Nucleus accumbens (tissue), 56 donors: Measurements from ENCODE around the gene WBP1L.
"Not testable (repeated sequence)": the region's sequence is repeated elsewhere in the genome, so short reads cannot be mapped to it uniquely, and the experiment has no call there.

ENCODE experiments used
- DNase-seq, 56 donors: peaks; one replicate each; lab custom pipeline; 2025; lab: John Stamatoyannopoulos, UW

WBP1L gene

DNA sequence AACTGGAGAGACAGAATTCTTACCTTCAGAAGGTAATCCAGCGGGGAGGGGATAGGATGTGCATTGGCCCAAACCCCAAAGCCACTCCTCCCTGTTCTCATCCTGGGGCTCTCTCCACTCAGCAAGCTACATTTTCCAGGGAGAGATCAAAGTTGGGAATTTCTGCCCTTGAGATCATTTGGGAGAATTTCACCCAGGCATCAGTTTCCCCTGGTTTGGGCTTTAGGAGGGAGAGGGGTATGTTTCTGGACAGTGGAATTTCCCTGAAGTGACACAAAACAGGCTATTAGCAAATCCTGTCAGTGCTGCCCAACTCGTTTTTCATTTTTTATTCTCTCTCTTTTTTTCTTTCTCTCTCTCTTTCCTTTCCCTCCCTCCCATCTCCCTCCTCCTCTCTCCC is 57.7 kb downstream of the WBP1L start:
- no peak for DNase-seq

DNA sequence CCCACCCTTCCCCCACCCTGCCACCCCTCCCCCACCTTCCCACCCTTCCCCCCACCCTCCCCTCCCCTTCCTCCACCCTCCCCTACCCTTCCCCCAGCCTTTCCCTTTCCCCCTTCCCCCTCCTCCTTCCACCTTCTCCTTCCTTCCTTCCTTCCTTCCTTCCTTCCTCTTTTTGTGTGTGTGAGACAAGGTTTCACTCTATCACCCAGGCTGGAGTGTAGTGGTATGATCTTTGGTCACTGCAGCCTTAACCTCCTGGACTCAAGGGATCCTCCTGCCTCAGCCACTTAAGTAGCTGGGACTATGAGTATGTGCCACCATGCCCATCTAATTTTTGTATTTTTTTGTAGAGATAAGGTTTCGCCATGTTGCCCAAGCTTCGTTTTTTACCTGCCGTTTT is 58.2 kb downstream of the WBP1L start:
- no peak for DNase-seq

DNA sequence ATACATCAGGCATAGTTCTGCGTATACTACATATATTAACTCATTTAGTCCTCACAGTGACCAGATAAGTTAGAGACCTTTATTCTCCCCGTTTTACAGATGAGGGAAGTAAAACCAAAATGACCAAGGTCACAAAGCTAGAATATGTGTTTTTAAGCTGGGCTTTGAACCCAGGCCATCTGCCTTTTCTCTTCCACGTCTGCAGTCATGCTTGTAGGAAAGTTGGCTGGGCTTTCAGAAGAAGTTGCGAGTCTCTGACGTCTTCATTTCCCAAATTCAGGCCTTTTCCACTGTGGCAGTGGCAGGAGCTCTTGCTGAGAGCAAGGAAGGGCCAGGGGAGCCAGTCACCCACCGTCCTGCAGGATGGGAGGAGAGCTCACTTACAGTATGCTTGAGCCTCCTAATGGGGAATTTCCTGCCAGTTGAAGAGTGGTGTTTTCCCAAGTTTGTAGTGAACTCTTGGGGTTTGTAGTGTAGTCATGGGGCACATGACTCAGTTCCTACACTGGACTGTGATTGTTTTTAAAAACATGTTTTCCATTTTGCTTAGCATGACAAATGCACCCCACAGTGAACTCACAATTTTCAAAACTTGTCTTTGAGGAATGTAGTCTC is 59.3 kb downstream of the WBP1L start:
- DNase-seq, result no peak

DNA sequence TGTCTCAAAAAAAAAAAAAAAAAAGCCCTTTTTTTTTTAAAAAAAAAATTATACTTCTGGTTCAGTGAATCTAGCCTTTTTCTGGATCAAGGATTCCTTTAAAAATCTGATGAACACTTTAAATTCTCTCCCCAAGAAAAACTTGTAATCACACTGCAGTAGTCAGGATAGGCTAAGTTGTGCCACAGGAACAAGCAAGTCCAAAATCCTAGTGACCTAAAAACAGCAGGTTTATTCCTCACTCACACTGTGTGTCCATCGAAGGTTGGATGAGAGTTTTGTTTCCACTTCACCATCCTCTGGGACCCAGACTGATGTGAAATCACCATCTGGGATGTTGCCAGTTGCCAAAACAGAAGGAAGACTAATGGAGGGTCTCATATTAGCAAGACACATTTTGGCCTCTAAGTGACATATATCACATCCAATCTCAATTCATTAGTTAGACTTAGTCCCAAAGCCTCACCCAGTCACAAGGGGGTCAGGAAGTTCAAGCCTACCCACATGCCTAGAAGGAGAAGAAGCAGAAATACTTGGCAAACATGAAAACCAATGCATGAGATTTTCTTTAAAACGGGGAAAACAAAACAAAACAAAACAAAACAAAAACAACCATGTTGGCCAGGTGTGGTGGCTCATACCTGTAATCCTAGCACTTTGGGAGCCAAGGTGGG is 60.8 kb downstream of the WBP1L start:
- DNase-seq, result no peak

DNA sequence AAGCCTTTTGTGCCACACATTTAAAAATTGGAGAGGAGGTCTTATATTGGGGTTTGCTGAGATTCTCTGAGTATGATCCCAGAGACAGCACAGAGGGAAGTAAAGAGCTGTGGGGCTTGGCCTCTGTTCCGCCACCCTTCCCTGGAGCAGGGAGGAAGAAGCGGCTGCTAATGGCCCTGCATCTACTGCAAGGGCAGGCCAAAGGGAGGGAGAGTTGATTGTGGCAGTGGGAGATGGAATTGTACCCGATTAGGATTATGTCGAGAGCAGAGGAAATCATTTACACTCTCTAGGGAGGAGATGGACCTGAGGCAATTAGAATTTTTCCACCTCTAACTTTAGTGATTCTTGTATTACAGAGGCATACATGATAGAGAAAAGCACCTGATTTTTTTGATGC is 64.6 kb downstream of the WBP1L start:
- no peak for DNase-seq

DNA sequence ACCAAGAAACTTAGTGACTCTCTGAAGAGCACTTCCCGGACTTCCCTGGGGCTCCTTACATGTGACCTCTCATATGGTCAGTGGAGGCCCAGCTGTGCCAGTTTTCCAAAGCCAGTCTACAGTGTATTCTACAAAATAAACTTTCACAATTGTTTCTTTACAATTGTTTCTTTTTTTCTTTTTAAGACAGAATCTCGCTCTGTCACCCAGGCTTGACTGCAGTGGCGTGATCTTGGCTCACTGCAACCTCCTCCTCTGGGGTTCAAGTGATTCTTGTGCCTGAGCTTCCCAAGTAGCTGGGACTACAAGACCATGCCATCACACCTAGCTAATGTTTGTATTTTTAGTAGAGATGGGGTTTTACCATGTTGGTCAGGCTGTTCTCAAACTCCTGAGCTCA is 67.6 kb downstream of the WBP1L start:
- DNase-seq, result no peak

DNA sequence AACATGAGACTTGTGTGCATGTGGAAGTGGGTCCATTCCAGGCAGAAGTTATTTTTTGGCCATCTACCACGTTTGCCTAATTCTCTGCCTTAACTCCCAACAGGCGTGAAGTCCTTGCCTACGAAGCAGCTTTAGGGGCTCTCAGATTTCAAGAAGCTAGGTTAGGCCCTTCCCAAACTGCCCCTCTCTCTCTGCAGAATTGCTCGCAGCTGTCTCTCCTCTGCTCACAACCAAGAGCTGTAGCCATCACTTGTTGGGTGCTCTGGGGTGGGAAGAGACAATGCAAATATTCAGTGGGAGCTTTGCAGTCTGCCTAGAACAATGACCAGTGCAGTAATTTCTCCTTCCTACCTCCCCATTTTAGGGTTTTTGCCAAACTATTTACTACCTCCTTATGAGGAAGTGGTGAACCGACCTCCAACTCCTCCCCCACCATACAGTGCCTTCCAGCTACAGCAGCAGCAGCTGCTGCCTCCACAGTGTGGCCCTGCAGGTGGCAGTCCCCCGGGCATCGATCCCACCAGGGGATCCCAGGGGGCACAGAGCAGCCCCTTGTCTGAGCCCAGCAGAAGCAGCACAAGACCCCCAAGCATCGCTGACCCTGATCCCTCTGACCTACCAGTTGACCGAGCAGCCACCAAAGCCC is 68.6 kb downstream of the WBP1L start:
- DNase-seq, result no peak

DNA sequence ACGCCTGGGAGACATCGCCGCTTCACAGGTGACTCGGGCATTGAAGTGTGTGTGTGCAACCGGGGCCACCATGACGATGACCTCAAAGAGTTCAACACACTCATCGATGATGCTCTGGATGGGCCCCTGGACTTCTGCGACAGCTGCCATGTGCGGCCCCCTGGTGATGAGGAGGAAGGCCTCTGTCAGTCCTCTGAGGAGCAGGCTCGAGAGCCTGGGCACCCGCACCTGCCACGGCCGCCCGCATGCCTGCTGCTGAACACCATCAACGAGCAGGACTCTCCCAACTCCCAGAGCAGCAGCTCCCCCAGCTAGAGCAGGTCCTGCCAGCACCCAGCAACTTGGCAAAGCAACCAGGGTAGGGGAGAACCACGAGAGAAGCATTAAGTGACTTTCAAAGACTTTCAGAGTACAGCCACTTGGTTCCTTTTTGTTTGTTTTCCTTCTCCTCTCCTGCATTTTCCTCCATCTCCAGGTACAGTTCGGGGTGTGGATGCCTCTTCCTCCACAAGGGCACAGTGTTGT is 69.3 kb downstream of the WBP1L start:
- no peak for DNase-seq

DNA sequence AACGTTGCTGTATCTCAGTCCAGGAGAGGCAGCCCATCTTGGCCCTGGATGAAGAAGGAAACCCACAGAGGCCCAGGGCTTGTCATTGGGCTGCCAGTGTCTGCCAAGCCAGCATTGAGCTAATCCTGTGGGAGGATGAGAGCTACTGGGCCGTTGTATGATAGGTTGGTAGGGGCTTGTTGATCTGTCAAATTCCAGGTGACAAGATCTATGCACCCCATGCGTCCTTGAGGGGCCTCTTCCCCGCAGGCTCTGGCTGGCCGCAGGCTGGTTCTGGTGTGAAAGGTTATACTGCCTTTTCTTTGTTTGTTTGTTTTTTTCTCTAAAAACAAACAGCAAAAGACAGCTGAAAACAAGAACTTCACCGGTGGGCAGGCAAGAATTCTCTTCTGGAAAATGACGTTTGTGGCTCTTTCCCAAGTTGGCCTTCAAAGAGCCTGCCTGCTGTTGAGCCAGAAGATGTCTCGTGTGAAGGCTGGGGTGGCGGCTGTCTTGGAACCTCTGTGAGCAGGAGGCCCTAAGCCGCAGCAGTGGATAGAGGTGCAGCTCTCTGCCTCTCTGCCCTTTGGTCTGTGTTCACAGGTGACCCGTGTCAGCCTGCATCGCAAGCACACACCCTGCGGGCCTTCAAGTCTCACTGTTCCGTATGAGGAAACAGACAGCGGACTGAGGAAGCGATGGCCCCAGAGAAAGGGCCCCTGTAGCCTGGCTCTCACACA is 70.1 kb downstream of the WBP1L start:
- no peak for DNase-seq

DNA sequence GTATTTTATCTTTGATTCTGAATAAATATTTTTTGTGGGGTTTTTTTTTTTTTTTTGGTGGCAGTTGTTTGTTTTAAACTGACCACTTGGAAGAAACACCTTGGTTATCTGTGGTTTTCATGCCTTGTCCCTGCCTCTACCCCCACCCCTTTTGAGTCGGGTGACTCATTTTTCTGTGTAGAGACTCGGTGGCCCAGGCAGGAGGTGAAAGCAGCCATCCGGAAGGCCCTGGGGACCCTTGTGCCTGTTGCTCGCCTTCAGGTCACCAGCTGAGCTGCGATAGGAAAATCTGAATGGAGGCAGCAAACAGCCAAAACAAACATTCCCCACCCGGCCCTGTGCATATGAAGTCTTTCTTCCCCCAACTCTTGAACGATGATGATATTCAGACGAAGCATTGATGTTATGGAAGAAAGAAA is 70.7 kb downstream of the WBP1L start:
- DNase-seq, result no peak

DNA sequence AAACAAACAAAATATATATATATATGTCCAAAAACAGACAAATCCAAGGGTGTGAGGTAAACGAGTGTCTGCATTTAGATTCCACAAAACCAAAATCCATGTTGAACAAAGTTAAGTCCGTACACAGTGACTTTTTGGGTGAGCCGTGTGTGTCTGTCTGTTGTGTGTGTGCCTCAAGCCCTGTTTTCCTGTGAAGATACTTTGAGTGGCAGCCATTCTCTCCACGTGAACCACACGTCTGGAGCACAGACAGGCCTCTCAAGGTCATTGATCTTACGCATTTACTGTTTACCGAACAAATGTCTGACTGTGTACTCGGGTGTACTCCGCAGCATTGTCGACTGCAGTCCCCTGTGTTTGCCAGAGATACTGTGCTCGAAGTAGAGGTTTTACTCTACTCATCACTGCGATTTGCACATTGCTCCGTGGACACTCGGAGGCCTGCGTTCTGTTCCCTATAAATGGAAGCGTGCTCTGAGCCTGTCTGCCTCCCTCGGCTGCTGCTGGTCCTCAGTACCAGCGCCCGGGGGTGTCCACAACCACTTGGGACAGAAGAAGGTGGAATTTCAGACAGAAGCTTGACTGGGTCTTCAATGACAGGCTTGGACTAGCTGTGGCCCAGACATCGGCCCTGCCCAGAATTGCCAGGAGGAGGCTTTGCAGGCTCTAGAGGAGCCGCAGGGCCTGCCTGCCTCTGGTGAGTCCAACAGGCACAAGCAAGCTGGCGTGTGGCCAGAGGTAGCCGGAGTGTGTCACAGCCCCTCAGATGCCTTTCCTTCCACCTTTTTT is 71.3 kb downstream of the WBP1L start:
- peak in 8 of 56 donors; percentile 6 to 50 (median 17) for DNase-seq

DNA sequence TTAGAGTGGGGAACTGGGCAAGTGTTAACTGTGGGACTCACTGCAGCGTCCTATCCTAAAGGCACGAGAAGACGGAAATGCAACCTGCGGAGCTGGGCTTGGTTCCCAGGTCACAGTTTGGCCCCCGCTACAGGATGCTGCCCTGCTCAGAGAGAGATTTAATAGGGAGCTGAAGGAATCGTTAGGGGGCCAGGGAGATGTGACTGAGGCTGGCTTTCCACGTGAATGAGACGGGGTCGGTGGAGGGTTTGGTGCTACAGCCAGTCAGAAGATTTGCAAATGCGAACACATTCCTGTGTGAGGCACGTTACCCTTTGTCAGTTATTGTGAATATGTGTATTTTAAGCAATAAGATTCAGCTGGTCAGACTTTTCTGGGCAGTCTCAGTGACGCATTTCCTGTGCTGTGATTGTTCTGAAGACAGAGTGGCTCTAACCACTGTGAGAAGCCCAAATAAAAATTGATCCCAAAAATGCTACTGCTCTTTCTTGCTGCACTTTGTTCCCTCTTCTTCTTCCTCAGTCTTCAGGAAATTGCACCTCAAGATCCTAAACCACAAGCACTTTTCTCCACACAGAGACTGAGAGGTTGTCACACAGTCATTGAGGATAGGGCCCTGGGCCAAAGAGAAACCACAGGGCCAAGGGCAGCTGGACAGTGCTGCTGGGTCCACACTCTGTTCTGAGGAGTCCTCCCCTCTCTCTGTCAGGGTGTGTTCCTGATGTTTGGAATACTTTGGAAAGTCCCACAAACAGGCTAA is 72.2 kb downstream of the WBP1L start:
- DNase-seq, result peak in 6 of 56 donors; percentile 24 to 41 (median 28)

DNA sequence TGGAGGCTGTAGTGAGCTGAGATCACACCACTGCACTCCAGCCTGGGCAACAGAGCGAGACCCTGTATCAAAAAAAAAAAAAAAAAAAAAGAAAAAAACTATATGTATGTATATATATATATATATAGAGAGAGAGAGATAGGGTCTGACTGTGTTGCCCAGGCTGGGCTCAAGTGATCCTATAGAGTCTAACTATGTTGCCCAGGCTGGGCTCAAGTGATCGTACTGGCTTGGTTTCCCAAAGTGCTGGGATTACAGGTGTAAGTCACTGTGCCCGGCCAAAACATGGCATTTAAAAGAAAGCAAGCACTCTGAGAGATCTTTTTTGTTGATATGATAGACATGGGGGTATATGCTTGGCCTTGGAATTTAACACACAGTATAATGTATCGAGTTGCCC is 73.4 kb downstream of the WBP1L start:
- DNase-seq, result no peak

DNA sequence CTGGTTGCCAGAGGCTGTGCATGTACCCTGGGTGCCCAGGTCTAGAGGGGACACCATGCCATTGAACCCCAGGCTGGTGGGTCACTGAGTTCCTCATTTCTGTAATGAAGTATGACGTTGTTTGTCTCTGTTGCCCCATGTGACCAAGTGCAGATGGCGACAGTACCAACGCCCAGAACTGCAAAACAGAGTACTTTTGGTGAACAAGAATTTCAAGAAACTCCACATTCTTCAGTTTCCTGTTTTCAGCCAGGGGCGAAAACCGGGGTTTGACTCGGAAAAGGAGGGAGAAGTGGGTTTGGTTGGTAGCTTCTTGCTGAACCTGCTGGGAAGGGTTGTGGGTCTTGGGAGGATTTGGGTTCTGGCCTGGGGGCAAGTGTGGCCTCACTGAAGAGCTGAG is 75.3 kb downstream of the WBP1L start:
- DNase-seq, result peak in 2 of 56 donors; percentile 15 to 22

DNA sequence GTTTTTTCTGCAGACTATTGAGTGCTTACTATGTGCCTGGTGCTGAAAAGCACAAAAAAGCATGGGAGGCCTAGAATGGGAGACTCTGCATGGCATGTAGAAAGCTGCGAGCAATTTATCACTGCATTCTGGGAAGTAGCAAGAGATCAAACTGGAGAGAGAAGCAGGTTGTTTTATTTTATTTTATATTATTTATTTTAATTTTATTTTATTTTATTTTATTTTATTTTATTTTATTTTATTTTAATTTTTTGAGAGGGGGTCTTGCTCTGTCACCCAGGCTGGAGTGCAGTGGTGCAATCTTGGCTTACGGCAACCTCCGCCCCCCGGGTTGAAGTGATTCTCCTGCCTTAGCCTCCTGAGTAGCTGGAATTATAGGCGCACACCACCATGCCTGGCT is 76.3 kb downstream of the WBP1L start:
- not testable (repeated sequence) for DNase-seq

DNA sequence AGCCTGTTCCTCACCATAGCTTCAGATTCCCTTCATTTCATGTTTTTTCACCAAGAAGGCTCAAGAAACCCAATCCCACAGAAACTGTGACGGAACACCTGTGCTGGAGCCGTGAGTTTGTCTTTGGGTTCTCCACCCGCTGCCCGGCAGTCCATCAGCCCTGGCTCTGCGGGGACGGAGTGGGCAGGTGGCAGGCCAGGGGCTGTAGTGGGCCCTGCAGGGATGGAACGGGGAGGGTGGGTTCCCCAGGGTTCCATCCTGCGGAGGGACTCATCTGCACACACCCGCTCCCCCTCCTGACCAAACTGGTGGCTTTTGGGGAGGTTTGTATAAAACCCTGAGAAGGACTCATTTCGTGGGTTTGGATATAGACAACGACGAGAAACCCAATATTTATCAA is 78.5 kb downstream of the WBP1L start:
- DNase-seq, result no peak

DNA sequence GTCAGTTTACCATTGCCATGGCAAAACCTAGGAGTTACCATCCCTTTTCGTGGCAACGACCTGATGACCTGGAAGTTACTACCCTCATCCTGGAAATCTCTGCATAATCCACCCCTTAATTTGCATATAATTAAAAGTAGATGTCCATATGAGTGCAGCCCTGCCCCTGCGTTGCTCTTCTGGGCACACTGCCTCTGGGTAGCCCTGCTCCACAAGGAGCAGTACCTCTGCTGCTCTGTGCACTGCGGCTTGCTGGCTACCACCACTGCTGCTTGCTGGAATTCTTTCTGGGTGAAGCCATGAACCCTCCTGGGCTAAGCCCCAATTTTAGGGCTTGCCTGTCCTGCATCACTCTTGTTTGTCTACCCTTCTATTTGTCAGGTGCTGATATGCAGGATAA is 80.9 kb downstream of the WBP1L start:
- no peak for DNase-seq

DNA sequence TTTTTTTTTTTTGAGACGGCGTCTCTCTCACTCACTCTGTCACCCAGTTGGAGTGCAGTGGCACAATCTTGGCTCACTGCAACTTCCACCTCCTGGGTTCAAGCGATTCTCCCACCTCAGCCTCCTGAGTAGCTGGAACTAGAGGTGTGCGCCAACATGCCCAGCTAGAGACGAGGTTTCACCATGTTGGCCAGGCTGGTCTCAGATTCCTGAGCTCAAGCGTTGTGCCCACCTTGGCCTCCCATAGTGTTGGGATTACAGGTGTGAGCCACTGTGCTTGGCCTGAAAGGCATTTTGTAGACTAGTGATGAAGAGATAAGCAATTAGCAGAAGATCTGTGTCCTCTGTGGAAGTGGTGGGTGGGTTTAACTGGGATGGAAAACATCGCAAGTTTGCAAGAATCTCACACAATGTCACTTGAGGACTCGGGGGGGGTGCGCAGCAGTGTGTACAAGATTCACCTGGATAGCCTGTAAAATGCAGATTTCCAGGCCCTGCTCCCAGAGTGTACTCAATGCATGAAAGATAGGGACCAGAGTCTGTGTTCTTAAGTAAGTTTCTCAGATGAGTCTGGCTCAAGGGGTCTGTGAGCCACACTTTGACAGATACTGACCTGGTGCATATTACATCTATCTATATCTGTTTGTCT is 82.5 kb downstream of the WBP1L start:
- DNase-seq, result no peak

DNA sequence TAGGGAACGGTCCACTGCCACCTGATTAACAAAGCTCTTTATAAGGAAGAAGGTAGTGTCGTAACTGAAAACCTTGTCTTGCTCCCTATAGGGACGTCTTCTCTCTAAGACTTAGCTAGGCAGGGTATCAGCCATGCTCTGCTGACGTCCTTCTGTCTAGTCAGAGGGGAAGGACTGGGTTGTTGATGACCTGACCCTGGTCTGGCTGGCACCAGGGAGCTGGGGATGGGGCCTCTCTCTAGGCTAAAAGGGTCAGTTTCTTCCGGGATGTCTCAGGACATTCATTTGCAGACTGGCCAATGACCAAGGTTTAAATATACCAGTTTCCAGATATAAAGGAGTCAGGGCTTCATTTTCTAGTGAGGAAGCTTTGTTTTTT is 83.8 kb downstream of the WBP1L start:
- DNase-seq, result no peak
